Stimulated activated memory B cell treated with anti-CD40 and anti-IgM and Interleukin-4, amounts not matched to agents 10 μg/mL and 1 μg/mL and 100 μg/mL, for 72 hours (primary cell): ENCODE data around the gene DNAJB4.
"Not testable (repeated sequence)": the region's sequence is repeated elsewhere in the genome, so short reads cannot be mapped to it uniquely, and the experiment has no call there.

Source experiments
- ATAC-seq: fragments of 150-1000 bp; cut with Tn5 transposase; 2 replicates; pipeline ENCODE4 v1.10.0; 2021
- H3K27ac Mint-ChIP-seq: one replicate; pipeline ENCODE4 v1.8.0; 2022; ENCODE audit warnings: mild to moderate bottlenecking, mixed read lengths
- H3K27me3 Mint-ChIP-seq: one replicate; pipeline ENCODE4 v1.8.0; 2022; ENCODE audit warnings: mixed read lengths
- H3K36me3 Mint-ChIP-seq: one replicate; pipeline ENCODE4 v1.8.0; 2022; ENCODE audit warnings: mixed read lengths
- H3K4me1 Mint-ChIP-seq: one replicate; pipeline ENCODE4 v1.8.0; 2022; ENCODE audit warnings: mixed read lengths
- H3K4me3 Mint-ChIP-seq: one replicate; pipeline ENCODE4 v1.8.0; 2022; ENCODE audit warnings: mild to moderate bottlenecking, moderate library complexity, mixed read lengths
- H3K9me3 Mint-ChIP-seq: one replicate; pipeline ENCODE4 v1.8.0; 2022; ENCODE audit warnings: mixed read lengths

DNAJB4 gene

GRCh38 chr1:78060857-78061563 is 56.3 kb downstream of the DNAJB4 start:
- H3K9me3 Mint-ChIP-seq: no peaks in the 10 kb centered on the region
- peak; percentile 81 for ATAC-seq

GRCh38 chr1:78061825-78062523 is 57.2 kb downstream of the DNAJB4 start:
- Mint-ChIP-seq H3K27ac (no peak overlapping the region), H3K27me3 (peaks cover 4% of the 10 kb centered on the region), H3K9me3 (no peaks in the 10 kb centered on the region), H3K4me3 (no peak overlapping the region), H3K36me3 (no peaks in the 10 kb centered on the region), H3K4me1 (peaks cover 8% of the 10 kb centered on the region)
- no peak for ATAC-seq

More at GRCh38 chr1:78060857-78061563, 56.3 kb downstream of the DNAJB4 start:
- H3K4me3 Mint-ChIP-seq: no peak overlapping the region
- no peaks in the 10 kb centered on the region for H3K36me3 Mint-ChIP-seq
- no peak overlapping the region for H3K27ac Mint-ChIP-seq
- H3K27me3 Mint-ChIP-seq: peaks cover 14% of the 10 kb centered on the region
- H3K4me1 Mint-ChIP-seq: peaks cover 8% of the 10 kb centered on the region

GRCh38 chr1:78064886-78065285 is 60.1 kb downstream of the DNAJB4 start:
- not testable (repeated sequence) for H3K4me3 Mint-ChIP-seq, H3K9me3 Mint-ChIP-seq, H3K27me3 Mint-ChIP-seq, H3K36me3 Mint-ChIP-seq, H3K4me1 Mint-ChIP-seq, ATAC-seq, H3K27ac Mint-ChIP-seq
